HG02884 (cell line): ENCODE data around the gene ACTL9.

Source experiments
- ATAC-seq: cut with Tn5 transposase; IDR thresholded peaks from one replicate; pipeline ENCODE4 v1.9.1; 2021; ENCODE audit warnings: mild to moderate bottlenecking, moderate library complexity; ENCODE audit not compliant: unreplicated experiment

The ACTL9 gene

GRCh38 chr19:8686549-8686948, 12.0 kb downstream of the ACTL9 start:
- no peak for ATAC-seq

GRCh38 chr19:8684001-8684902, 14.3 kb downstream of the ACTL9 start:
- ATAC-seq: no peak

- no peak for ATAC-seq
Observed at GRCh38 chr19:8682931-8683330, 15.7 kb downstream of the ACTL9 start.

- ATAC-seq: no peak
Observed at GRCh38 chr19:8682472-8682871, 16.1 kb downstream of the ACTL9 start.

DNA sequence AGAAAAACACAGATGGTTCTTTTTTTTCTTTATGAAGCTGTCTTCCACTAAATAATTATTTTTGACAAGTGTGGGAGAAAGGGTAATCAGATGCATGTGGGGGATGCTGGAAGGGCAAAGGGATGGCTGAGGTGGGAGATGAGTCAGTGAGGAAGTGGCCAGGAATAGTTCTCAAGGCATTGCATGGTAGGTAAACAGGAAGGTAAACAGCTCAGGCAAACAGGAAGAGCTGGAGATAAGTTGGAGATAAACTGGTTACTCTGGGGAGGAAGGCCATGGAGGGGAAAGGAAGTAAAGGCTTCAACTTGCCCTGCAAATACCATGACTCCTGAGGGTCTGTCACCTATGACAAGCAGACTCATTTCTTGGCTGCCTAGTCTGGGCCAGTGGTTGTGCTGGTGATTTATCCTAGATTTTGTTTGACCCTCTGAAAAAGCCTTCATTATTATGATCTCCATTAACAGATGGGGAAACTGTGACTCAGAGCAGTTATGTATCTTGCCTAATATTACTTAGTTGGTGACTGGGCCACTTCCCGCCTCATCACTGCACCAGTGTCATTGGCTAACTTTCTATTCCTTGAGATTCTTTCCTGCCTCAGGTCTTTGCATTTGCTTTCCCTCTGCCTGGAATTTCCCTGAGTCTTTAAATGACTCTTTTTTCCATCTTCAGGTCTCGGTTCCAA, 17.1 kb downstream of the ACTL9 start:
- no peak for ATAC-seq

- no peak for ATAC-seq
Observed at GRCh38 chr19:8680676-8681344, 17.8 kb downstream of the ACTL9 start.

- no peak for ATAC-seq
Observed at GRCh38 chr19:8678244-8678807, 20.3 kb downstream of the ACTL9 start.

- ATAC-seq: no peak
Observed at GRCh38 chr19:8675066-8675465, 23.5 kb downstream of the ACTL9 start.

- no peak for ATAC-seq
Observed at GRCh38 chr19:8673276-8673891, 25.2 kb downstream of the ACTL9 start.

GRCh38 chr19:8666814-8667405, 31.7 kb downstream of the ACTL9 start:
- ATAC-seq: no peak

GRCh38 chr19:8665468-8666213, 33.0 kb downstream of the ACTL9 start:
- no peak for ATAC-seq

DNA sequence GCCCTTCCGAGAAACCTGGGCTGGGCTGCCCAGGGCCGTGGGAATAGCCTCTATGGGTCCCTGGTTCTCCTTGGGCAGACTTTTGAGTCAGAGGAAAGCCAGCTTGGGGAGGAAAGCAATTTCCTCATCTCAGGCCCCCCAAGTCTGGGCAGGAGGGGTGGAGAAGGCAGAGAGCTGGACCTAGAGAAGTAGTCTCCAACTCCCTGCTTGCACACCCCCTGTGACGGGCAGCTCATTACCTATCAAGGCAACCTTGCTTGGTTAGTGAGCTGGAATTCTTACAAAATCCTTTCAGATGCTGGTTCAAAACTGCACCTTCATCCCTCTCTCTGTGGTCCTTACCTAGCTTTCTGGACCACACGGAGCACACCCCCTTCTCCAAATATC, 33.9 kb downstream of the ACTL9 start:
- ATAC-seq: no peak

GRCh38 chr19:8663920-8664670, 34.5 kb downstream of the ACTL9 start:
- no peak for ATAC-seq

DNA sequence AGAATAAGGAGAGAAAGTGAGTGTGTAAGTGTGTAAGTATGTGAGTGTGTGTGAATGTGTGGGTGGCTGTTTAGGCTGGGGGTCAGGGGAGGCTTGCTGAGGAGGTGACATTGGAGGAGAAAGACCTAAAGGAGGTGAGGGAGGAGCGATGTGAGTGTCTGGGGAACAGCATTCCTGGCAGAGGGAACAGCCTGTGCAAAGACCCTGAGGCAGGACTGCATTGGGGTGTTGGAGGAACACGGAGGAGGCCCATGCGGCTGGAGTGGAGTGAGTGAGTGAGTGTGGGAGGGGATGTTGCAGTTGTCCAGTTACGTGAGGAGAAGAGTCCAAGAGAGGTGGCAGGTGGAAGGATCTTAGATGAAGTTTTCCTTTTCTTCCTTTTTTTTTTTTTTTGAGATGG, 36.3 kb downstream of the ACTL9 start:
- ATAC-seq: no peak

GRCh38 chr19:8659905-8660304, 38.7 kb downstream of the ACTL9 start:
- ATAC-seq: no peak

DNA sequence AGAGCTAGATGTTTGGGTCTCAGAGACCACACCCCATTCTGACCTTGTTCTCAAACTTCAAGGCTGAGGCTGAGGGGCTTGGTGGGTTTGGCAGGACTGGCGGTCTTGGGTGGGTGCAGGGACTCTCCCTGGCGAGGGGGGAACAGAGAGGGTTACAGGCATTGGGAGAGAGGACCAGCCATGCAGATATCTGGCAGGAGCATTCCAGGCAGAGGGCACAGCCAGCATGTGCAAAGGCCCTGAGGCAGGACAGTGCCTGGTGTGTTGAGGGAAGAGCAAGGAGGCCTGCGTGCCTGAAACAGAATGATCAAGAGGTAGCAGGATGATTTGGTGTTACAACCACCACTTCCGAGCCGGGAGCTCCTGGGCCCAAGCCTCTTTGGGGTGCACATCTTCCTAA, 40.7 kb downstream of the ACTL9 start:
- no peak for ATAC-seq

DNA sequence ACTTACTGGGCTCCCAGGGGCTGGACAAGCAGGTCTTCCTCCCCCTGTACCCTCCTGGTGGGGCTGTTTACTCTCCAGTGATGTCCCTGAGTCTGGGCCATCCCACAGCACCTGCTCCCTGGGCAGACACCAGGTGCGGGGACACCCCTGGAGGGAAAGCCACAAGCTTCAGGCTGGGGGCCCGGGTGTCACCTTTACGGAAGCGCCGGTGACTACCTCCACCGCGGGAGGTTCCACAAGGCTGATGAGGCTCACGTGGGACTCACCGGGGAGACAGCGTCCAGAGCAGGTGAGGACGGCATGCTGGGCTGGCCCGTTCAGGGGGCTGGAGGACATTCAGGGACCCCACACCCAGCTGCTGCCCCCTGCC, 43.3 kb downstream of the ACTL9 start:
- ATAC-seq: no peak

DNA sequence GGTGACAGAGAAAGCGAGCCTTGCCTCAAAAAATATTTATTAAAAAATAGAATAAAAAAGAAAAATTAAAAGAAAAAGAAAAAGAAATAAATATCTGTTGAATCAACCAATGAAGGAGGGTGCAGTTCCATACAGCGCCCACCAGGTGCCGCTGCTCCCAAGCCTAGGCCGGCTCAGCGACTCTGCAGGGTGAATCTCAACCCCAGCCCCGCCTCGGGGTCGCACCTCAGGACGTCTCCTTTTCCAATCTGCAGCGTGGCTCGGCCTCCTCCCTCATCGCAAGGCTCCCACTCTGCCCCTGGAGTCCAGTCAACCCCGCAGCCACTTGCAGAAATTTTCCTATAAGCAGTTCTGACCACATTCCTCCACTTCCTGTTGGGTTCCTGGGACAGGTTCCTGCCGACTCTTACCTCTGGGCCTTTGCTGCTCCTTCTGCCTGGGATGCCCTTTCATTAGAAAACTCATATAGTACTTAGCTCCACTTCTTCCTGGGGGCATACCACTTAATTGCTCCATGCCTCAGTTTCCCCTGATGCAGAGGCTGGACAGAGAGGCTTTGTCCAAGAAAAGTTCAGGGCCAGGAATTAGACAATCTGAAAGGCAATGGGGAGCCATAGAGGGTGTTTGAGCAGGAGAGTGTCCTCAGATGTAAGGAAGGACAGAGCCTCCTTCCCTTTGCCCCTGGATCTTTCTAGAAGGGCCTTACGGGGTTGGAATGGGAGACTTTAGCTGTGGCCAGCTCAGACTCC, 43.8 kb downstream of the ACTL9 start:
- no peak for ATAC-seq

GRCh38 chr19:8648240-8648639, 50.4 kb downstream of the ACTL9 start:
- ATAC-seq: no peak
